SK-N-SH (cell line): ENCODE data around the gene POU2F1. TPM values are rescaled to one million over a fixed set of nuclear protein-coding genes. Genes with fewer than 3 reads are reported as not detected.

Experiments
- CTCF ChIA-PET: fragments of 300-600, 350-600 bp; formaldehyde crosslinking; extraction: SDS; loops from one replicate; lab custom pipeline; 2021; lab: Yijun Ruan, JAX
- POLR2A ChIA-PET: fragments of 350-600 bp; sonication (Branson Sonifier 250); formaldehyde crosslinking; extraction: SDS; loops from one replicate; lab custom pipeline; 2020; ENCODE audit warnings: antibody characterized with exemption, inconsistent platforms; lab: Yijun Ruan, JAX
- DNase-seq: peaks from one replicate; pipeline ENCODE4 v3.0.0; 2012
- H2AFZ ChIP-seq: fragments of 200-600 bp; sonication (generic); 2 replicates; pipeline ENCODE4 v1.8.1; 2016; ENCODE audit warnings: antibody characterized with exemption, mild to moderate bottlenecking, low read depth
- H3F3A ChIP-seq: fragments of 200-600 bp; sonication (generic); replicated peaks from 2 replicates; pipeline ENCODE3; 2016; ENCODE audit warnings: antibody characterized with exemption, mild to moderate bottlenecking; ENCODE audit not compliant: insufficient read depth
- H3K27ac ChIP-seq, 2 experiments: fragments of 200-500 bp in 1 of 2; fragments of 200-600 bp in 1 of 2; sonication (Bioruptor generic) in 1 of 2; sonication (generic), shearing (Covaris generic) in 1 of 2; 2 replicates each; pipeline versions ENCODE4 v1.5.1 to v1.6.1; 2014 to 2016; ENCODE audit warnings: low read depth in 2 of 2, inconsistent platforms in 1 of 2, low read length in 1 of 2, mild to moderate bottlenecking in 1 of 2, mixed read lengths in 1 of 2
- H3K27me3 ChIP-seq: fragments of 200-600 bp; sonication (generic), shearing (Covaris generic); 2 replicates; pipeline ENCODE4 v1.6.1; 2016; ENCODE audit warnings: mixed run types; ENCODE audit not compliant: insufficient read depth
- H3K36me3 ChIP-seq, 2 experiments: fragments of 200-500 bp in 1 of 2; fragments of 200-600 bp in 1 of 2; sonication (Bioruptor generic) in 1 of 2; sonication (generic) in 1 of 2; replicated peaks in 1 of 2; 2 replicates each; pipeline versions ENCODE3 to v1.5.1; 2014 to 2016; ENCODE audit warnings: low read length in 1 of 2, mild to moderate bottlenecking in 1 of 2; ENCODE audit not compliant: insufficient read depth in 2 of 2, control insufficient read depth in 1 of 2
- H3K4me1 ChIP-seq, 2 experiments: fragments of 200-500 bp in 1 of 2; fragments of 200-600 bp in 1 of 2; sonication (Bioruptor generic) in 1 of 2; sonication (generic), shearing (Covaris generic) in 1 of 2; 2 replicates each; pipeline versions ENCODE4 v1.5.1 to v1.6.1; 2014 to 2016; ENCODE audit warnings: low read depth in 1 of 2, low read length in 1 of 2, mixed run types in 1 of 2; ENCODE audit not compliant: insufficient read depth in 2 of 2, control insufficient read depth in 1 of 2
- H3K4me2 ChIP-seq: fragments of 200-600 bp; sonication (generic), shearing (Covaris generic); 2 replicates; pipeline ENCODE4 v1.6.1; 2017; ENCODE audit warnings: mixed run types
- H3K4me3 ChIP-seq, 2 experiments: fragments of 200-500 bp in 1 of 2; fragments of 200-600 bp in 1 of 2; sonication (Bioruptor generic) in 1 of 2; sonication (generic), shearing (Covaris generic) in 1 of 2; 2 replicates each; pipeline versions ENCODE4 v1.5.1 to v1.8.1; 2014 to 2016; ENCODE audit warnings: low read depth in 2 of 2, inconsistent platforms in 1 of 2, low read length in 1 of 2, mild to moderate bottlenecking in 1 of 2, mixed read lengths in 1 of 2, moderate library complexity in 1 of 2
- H3K79me2 ChIP-seq: fragments of 200-600 bp; sonication (generic); 2 replicates; pipeline ENCODE4 v1.8.1; 2017; ENCODE audit warnings: mild to moderate bottlenecking; ENCODE audit not compliant: insufficient read depth
- H3K9ac ChIP-seq: fragments of 200-600 bp; sonication (generic); 2 replicates; pipeline ENCODE4 v1.6.1; 2017; ENCODE audit warnings: mixed run types
- H3K9me2 ChIP-seq: fragments of 200-600 bp; sonication (generic); 2 replicates; pipeline ENCODE4 v1.6.1; 2017; ENCODE audit warnings: mixed run types
- H3K9me3 ChIP-seq: fragments of 200-600 bp; sonication (generic); 2 replicates; pipeline ENCODE4 v1.6.1; 2017; ENCODE audit warnings: mixed run types, mild to moderate bottlenecking, moderate library complexity
- H4K20me1 ChIP-seq: fragments of 200-600 bp; sonication (generic); 2 replicates; pipeline ENCODE4 v1.6.1; 2017; ENCODE audit warnings: mild to moderate bottlenecking, mixed run types; ENCODE audit not compliant: insufficient read depth
- CHD2 ChIP-seq: fragments of 150-350 bp; IDR thresholded peaks from 2 replicates; pipeline ENCODE4 v1.6.1; 2018; ENCODE audit warnings: low read length; ENCODE audit not compliant: partially characterized antibody
- ELF1 ChIP-seq: IDR thresholded peaks from 2 replicates; pipeline ENCODE4 v1.4.0; 2012
- EZH2phosphoT487 ChIP-seq: fragments of 200-600 bp; sonication (generic); IDR thresholded peaks from 2 replicates; pipeline ENCODE4 v1.6.1; 2017; ENCODE audit warnings: low read depth, mixed run types, mild to moderate bottlenecking, antibody characterized with exemption, moderate library complexity, borderline replicate concordance
- GABPA ChIP-seq: IDR thresholded peaks from 2 replicates; pipeline ENCODE4 v1.4.0; 2012; ENCODE audit warnings: low read depth, mild to moderate bottlenecking
- GATA2 ChIP-seq: sonication (generic); formaldehyde crosslinking; IDR thresholded peaks from 2 replicates; pipeline ENCODE4 v1.5.0; 2020; ENCODE audit warnings: mild to moderate bottlenecking, missing genetic modification reagents
- MAX ChIP-seq: IDR thresholded peaks from 2 replicates; pipeline ENCODE4 v1.4.0; 2012; ENCODE audit warnings: low read depth
- MXI1 ChIP-seq: IDR thresholded peaks from 2 replicates; pipeline ENCODE4 v1.6.1; 2012; ENCODE audit warnings: mild to moderate bottlenecking, low read depth, low read length, improper control_type of control experiment
- NRF1 ChIP-seq: IDR thresholded peaks from 2 replicates; pipeline ENCODE4 v1.6.1; 2012; ENCODE audit warnings: low read depth, mild to moderate bottlenecking, low read length
- RCOR1 ChIP-seq: fragments of 150-350 bp; IDR thresholded peaks from 2 replicates; pipeline ENCODE4 v1.6.1; 2017; ENCODE audit warnings: antibody characterized with exemption, low read length
- RFX5 ChIP-seq: IDR thresholded peaks from 2 replicates; pipeline ENCODE4 v1.6.1; 2012; ENCODE audit warnings: mild to moderate bottlenecking, improper control_type of control experiment, low read length
- TCF12 ChIP-seq: IDR thresholded peaks from 2 replicates; pipeline ENCODE4 v1.4.0; 2012
- USF2 ChIP-seq: fragments of 150-350 bp; IDR thresholded peaks from 2 replicates; pipeline ENCODE4 v1.6.1; 2017; ENCODE audit warnings: antibody characterized with exemption, low read length, low read depth, borderline replicate concordance
- YY1 ChIP-seq: IDR thresholded peaks from 2 replicates; pipeline ENCODE4 v1.4.0; 2012; ENCODE audit warnings: low read depth, mild to moderate bottlenecking
- WGBS: methylation state at CpG from one replicate; pipeline ENCODE4 v1.1.6; 2017; ENCODE audit warnings: low lambda C conversion rate; 5-methylcytosine and 5-hydroxymethylcytosine counted together
- polyA plus RNA-seq, 3 experiments: library from polyadenylated mRNA; depleted of rRNA; stranded (reverse); fragments of >200 nt; gene quantifications; 2 replicates each; pipeline ENCODE4 v1.2.3, GENCODE V29; 2012
- TF ChIP-seq, protein P1 (sequence below): IDR thresholded peaks from 2 replicates; pipeline ENCODE4 v1.4.0; 2012; ENCODE audit warnings: low read depth, borderline replicate concordance
- TF ChIP-seq, protein P2 (sequence below): IDR thresholded peaks from 2 replicates; pipeline ENCODE4; 2012

The POU2F1 gene
- polyA plus RNA-seq, 1 of the 3 experiments (the other 2 are of a cell fraction), result 1.2 TPM

DNA sequence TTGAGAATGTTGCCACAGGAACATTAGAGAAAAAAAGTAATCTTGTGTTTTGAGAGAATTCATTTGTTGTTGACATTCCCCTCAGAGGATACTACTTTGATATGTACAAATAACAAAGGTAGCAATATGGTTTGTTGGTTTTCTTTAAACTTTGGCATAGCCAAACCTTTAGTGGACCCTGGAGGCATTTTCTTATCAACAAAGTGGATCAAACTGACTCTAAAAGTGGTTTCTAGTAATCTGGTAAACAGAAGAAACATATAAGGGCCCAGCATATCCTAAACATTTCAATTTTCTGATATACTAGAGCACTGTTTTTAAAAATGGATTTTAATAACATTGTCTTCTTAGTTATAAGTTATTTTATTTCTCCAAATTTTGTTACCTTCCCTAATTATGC is 29.8 kb downstream of the POU2F1 start (continued):
- no peak for TF ChIP-seq TCF12

- DNase-seq, result no peak
- Histone ChIP-seq H3K79me2 (peaks cover 34% of the 10 kb centered on the region), H3K9me2 (no peaks in the 10 kb centered on the region), H3K27me3 (no peaks in the 10 kb centered on the region), H3K4me3 (no peak overlapping the region), H3K27ac (no peak overlapping the region), H3K9me3 (no peaks in the 10 kb centered on the region), H3K4me2 (no peak overlapping the region), H3F3A (no peaks in the 10 kb centered on the region), H2AFZ (no peak overlapping the region), H4K20me1 (peaks cover 10% of the 10 kb centered on the region; the same call in 1 of the 2 replicates), H3K9ac (no peak overlapping the region), H3K4me1 (peaks cover 0 to 2% of the 10 kb centered on the region in 2 experiments; a peak in 3 of 4 replicates), H3K36me3 (peaks cover 0 to 4% of the 10 kb centered on the region in 2 experiments)
- WGBS, result 96% methylated on average over 4 of the region's 4 CpGs
- CTCF ChIA-PET, result interaction anchor here (0.8 to 3.0 kb wide), 2 partner anchors 16 to 198 kb away, joined by 3 to 10 read pairs; no protein-coding TSS in a partner anchor
- POLR2A ChIA-PET, result no interaction called here
- TF ChIP-seq NRF1 (no peak), CHD2 (no peak), GABPA (no peak), MAX (no peak), ELF1 (no peak), RFX5 (no peak), TCF12 (no peak), YY1 (no peak), EZH2phosphoT487 (no peak), RCOR1 (no peak), MXI1 (no peak), USF2 (no peak), GATA2 (CRISPR knock-in tag) (no peak)
- TF ChIP-seq, protein P1, sequence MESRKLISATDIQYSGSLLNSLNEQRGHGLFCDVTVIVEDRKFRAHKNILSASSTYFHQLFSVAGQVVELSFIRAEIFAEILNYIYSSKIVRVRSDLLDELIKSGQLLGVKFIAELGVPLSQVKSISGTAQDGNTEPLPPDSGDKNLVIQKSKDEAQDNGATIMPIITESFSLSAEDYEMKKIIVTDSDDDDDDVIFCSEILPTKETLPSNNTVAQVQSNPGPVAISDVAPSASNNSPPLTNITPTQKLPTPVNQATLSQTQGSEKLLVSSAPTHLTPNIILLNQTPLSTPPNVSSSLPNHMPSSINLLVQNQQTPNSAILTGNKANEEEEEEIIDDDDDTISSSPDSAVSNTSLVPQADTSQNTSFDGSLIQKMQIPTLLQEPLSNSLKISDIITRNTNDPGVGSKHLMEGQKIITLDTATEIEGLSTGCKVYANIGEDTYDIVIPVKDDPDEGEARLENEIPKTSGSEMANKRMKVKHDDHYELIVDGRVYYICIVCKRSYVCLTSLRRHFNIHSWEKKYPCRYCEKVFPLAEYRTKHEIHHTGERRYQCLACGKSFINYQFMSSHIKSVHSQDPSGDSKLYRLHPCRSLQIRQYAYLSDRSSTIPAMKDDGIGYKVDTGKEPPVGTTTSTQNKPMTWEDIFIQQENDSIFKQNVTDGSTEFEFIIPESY, result no peak
- TF ChIP-seq, protein P2, sequence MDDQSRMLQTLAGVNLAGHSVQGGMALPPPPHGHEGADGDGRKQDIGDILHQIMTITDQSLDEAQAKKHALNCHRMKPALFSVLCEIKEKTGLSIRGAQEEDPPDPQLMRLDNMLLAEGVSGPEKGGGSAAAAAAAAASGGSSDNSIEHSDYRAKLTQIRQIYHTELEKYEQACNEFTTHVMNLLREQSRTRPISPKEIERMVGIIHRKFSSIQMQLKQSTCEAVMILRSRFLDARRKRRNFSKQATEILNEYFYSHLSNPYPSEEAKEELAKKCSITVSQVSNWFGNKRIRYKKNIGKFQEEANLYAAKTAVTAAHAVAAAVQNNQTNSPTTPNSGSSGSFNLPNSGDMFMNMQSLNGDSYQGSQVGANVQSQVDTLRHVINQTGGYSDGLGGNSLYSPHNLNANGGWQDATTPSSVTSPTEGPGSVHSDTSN, result no peak
Measured at GRCh38 chr1:167251472-167251871, 30.8 kb downstream of the POU2F1 start.
